NCI-H2171 (cell line): ENCODE results near the gene HPSE.
A peak's percentile ranks its signal among the peaks of the same experiment; 100 is the strongest.
"Not testable (repeated sequence)": the region's sequence is repeated elsewhere in the genome, so short reads cannot be mapped to it uniquely, and the experiment has no call there.

ENCODE experiments used
- DNase-seq: peaks from one replicate; lab custom pipeline; 2025; lab: John Stamatoyannopoulos, UW

HPSE gene

DNA sequence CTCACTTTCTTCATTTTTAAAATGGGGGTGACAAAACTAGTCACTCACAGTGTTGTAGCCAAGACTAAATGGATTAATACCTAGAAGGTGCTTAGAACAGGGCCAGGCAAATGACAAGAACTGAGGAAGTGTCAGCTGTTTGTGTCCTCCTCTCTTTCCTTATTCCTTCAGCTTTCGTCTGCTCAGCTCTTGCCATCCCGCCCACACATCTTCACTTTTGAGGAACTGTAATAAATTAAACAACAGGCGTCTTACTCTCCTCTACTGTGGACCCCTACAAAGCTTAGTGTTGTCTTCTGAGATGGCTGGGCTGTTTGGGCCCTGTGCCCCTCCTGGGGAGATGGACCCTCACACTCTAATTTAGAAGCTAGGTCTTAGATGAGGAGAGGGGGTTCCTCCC, 2.7 kb downstream of the HPSE start:
- no peak for DNase-seq

DNA sequence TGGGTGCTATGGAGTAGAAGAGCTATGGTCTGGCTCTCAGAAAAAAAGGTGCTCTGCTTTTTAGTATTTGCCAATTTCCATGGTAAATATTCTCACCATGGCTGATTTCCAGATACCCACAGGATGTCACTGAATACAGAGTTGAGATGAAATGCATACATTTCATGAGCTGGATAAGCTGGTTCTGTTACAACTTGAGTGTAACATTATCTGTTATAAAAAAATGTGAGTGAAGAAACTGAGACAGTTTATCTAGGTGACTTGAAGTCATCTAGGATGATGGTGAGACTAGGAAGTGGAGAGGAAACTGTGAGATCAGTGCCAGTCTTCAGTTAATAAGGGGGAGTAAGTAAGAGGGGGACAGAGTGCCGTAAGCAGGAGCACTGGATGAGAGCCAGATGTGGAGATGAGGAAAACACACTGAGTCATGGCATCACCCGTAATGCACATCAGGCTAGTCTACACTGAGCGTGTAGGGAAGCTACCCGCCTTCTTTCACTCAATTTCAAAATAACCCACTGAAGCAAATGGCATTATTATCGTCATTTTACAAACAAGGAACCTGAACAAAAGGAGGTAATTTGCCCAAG, 5.0 kb downstream of the HPSE start:
- DNase-seq = no peak

DNA sequence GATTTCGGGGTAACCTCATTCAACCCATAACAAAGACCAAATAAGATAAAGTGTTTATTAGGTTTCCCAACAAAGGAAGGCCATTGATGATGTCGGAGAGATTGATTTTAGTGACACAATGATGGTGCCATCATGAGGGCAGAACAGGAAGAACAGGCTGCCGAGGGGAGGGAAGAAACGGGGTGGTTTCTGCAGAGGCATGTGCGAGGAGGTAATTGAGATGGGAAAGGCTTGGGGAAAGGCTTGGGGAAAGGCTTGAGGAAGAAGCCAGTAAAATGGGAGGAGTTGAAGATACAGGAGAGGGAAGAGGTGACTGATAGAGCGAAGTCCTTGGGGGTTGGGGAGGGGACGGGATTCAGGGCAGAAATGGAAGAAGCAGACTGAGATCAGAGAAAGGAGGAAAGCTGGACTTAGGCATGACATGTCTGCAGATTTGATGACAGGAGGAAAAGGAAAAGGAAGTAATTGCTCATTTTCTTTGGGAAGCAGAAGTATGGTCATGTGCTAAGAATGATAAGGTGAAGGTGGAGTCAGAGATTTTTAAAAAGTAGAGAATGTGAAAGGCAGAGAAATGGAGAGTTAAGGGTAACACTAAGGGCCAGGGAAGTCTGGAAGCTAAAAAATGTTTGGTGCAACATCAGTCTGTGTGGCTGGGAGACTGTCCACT, 6.0 kb downstream of the HPSE start:
- no peak for DNase-seq

DNA sequence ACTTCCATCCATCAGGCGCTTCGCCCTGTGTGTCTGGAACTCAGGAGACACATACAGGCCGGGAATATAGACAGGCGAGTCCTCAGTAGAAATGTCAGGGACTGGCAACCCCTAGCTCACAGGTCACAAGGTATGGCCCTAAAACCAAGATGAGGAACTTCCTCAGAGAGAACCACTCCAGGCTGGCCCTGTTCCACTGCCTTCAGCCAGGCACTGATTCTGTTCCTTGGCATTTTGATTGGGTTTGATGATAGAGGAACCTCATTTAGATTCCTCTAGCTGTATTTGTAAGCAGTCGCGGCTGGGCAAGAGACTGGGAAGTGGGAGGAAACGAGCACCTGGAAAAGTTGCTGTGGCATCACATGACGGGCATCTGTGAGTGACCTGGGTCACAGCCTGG, 8.1 kb downstream of the HPSE start:
- DNase-seq = no peak

DNA sequence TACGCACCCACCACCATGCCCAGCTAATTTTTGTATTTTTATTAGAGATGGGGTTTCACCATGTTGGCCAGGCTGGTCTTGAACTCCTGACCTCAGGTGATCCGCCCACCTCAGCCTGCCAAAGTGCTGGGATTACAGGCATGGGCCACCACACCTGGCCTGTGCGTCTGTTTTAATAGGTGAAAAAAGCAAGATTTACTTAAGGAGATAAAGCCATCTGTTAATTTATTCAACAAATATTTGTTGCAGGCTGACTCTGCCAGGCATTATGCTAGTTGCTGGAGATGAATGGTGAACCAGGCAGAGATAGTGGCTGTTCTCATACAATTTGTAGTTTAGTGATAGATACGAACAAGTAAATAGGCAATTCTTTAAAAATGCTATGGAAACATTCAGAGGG, 9.3 kb downstream of the HPSE start:
- not testable (repeated sequence) for DNase-seq

DNA sequence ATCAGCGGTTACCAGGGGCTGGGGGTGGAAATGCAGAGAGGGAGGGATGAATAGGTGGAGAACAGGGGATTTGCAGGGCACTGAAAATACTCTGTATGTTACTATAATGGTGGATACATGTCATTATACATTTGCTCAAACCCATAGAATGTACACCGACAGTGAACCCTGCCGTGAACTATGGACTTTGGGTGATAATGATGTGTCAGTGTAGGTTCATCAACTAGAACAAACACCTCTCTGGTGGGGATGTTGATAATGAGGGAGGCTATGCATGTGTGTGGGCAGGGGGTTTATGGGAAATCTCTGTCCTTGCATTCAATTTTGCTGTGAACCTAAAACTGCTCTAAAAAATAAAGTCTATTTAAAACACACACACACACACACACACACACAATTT, 11.5 kb downstream of the HPSE start:
- no peak for DNase-seq

DNA sequence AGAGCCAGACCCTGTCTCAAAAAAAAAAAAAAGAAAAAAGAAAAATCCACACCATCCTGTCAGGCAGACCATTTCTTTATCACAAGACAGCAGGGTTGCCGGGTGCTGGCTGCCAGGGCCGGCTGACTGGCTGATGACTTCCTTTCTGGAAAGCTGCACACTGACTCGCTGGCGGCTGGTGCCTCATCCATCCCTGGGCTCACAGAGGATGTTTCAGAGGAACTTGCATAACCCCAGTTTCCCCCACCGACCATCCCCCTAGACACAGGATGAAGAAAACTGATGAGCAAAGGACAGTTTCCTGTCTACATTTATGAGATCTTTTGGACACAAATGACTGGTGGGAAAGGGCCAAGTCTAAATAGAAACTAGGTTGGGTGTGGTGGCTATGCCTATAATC, 14.1 kb downstream of the HPSE start:
- no peak for DNase-seq

DNA sequence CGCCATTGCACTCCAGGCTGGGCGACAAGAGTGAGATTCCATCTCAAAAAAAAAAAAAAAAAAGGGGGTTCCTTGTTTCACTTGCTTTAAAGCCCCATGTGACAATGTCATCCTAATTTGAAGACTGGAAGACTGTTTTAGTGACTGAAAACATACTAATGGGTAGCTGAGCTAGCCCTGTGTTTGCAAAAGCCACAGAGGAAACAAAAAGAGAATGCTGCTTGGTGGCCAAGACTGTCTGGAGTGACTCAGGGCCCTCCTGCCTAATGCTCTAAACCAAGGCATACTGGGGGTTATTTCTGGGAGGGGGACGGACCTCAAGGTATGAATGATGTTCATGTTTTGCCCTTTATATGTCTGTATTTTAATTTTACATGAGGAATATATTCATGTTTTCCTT, 16.0 kb downstream of the HPSE start:
- no peak for DNase-seq

DNA sequence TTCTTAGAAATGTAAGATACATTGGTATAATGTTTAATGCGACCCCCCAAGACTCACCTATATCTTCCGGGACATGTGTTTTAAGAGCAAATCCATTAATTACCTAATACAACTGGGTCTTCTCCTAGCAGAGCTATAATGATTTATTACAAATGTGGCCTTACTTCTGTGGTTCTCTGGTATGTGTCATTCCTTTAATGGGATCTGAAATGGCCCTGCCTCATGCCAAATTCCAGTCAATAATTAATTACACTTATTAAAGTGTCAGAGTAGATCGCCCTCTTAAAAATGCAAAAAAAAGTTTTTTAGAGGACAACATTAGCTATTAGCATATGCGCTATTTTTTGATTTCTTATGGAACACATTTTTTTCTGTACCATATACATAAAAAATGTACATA, 17.0 kb downstream of the HPSE start:
- no peak for DNase-seq

DNA sequence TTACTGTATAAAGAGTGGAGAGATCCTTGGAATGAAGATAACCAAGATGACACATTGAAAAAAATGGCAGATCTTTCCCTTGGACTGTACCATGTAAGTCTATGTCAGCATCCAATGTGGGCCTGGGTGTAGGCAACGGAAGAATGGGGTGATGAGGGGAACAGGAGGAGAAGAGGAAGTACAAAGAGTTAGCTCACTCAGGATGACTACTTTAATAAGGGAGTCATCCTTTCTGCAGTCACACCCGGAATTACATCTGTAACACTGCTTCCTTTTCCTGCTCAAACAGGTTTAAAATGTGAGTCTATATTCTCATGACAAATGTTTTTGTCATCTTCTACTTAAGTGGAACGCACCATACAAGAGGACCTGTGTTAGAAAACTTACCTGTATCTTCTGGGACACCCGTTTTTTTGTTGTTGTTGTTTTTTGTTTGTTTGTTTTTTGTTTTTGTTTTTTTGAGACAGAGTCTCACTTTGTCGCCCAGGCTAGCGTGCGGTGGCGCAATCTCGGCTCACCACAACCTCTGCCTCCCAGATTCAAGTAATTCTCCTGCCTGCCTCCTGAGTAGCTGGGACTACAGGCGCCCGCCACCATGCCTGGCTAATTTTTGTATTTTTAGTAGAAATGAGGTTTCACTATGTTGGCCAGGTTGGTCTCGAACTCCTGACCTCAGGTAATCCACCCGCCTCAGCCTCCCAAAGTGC, 18.0 kb downstream of the HPSE start:
- no peak for DNase-seq

DNA sequence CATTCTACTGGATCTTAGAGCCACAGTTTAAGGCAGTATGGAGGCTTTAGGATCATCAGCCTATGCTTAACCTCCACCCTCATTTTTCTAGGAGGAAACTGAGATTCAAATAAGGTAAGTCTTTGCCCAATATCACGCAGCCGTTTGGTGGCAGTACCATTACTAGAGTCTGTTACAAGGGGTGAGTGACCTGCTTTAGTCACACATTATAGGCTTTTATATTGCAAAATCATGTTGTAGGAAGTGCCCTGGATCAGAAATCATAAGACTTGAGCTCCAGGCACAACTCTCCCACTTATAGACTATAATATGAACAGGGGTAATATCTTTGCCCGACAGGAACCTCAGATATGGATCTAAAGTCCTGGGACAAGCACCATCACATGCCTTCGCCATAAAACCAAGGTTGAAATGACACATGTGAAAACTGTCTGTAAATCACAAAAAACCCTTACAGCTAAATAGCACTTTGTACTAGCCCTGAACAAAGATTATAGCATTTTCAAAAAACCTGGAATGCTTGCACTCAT, 19.2 kb downstream of the HPSE start:
- DNase-seq = no peak

DNA sequence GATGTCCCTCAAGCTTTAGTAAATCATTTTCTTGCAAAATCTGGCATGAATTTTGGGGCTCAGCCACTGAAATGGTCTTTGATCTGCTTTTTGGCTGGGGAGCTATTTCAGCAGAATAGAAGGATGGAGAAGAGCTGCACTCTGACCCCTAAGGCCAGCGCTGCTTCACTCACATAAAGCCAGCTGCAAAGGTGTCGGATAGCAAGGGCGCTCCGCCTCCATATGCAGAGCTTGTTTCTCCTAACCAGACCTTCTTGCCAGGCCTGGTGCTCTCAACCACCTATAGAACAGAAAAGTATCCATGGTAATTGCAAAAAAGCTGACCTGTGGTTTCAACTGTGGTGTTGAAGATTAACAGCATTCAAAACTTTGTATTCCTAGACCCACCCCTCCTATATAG, 26.0 kb downstream of the HPSE start:
- DNase-seq = no peak

DNA sequence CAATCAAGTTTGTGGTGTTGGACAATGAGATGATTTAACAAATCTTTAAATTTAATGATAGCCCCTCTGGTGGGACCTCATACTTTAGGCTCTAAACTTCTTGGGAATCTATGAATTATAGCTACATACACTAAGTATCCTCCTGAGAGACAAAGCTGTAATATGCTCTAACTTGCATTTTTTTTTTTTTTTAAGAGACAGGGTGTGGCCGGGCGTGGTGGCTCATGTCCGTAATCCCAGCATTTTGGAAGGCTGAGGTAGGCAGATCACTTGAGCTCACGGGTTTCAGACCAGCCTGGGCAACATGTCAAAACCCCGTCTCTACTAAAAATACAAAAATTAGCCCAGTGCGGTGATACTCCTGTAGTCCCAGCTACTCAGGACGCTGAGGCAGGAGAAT, 26.7 kb downstream of the HPSE start:
- no peak for DNase-seq

DNA sequence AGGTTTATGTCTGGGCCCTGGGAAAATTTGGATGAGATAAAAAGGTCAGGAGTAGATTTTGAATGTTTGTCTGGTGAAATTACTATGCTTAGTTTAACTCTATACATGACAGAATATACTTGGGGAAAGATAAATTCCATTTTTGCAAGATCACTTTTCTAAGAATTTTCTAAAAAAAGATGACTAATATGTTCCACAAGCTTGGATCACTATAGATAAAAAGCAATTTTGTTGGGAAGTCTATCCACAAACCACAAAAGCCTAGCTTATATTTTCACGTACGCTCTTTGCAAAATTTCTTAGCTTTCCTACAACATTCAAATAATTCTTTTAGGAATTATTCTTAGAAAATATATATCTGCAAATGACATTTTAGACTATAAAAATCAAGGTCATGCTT, 29.5 kb downstream of the HPSE start:
- DNase-seq = no peak

DNA sequence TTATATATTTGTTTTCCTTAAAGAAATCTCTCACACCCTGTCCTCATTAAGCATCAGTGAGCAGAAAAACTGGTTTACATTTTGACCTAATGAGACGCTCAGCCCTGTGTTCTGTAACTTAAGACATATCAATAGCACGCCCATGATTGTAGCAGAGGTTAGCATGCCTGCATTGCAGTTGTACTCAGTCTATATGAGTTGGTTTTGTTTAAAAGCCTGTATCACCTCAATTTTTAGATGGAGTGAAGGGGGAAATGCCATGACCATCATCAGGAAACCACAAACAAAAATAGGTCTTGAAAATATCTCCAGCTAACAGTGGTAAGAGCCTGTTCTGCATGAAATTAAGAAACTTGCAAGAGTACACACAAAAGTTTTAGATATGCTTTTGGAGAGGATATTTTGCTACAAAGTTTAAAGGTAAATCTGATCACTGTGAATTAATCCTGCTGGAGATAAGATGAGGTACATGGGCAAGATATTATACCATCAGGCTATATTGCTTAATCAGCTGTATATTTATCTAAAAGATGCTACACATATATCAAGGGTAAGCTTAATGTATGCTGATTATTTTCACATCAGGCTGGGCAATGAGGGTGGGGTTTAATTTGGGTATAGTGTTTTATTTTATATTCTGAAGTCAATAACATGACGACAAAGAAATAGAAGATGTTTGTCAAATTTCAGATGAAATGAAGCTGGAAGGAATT, 36.9 kb downstream of the HPSE start:
- DNase-seq = no peak

DNA sequence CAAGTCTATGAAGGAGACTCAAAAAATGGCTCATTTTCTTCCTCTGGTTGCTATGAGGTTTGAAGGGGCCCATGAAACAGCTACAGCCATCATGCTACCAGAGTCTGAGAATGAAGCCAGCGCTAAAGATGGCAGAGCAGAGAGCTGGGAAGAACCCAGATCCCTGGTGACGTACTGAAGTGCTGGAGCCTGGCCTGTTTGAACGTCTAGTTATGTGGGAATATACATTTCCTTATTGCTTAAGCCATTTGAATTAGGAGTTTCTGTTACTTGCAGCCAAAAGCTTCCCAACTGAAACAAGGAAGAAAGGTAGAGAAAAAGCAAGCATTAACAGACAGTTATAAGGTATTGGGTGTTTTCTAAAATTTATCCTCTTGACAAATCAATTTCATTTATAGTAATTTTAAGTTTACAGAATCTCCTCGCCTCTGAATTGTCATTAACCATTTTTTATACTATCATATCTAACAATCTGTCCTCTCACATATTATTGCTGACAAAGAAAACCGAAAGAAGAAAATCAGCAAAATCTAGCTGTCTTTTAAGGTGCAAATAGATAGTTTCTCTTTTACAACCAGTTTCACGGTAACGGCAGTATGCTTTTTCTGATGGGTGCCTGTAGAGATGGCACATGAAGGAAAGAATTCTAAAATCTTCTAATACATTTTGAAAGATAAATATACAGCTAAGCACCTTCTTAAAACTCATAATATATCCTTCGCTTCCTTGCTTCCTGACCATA, 41.2 kb downstream of the HPSE start:
- no peak for DNase-seq

DNA sequence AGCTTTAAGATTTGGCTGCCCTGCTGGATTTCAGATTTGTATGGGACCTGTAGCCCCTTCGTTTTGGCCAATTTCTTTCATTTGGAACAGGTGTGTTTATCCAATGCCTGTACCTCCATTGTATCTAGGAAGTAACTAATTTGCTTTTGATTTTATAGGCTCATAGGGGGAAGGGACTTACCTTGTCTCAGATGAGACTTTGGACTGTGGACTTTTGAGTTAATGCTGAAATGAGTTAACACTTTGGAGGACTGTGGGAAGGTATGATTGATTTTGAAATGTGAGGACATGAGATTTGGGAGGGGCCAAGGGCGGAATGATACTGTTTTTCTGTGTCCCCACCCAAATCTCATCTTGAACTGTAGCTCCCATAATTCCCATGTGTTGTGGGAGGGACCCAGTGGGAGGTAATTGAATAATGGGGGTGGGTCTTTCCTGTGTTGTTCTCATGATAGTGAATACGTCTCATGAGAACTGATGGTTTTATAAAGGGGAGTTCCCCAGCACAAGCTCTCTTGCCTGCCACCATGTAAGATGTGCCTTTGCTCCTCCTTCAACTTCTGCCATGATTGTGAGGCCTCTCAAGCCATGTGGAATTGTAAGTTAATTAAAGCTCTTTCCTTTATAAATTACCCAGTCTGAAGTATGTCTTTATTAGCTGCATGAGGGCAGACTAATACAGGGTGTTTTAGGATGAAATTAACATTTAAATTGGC, 44.4 kb downstream of the HPSE start:
- not testable (repeated sequence) for DNase-seq

DNA sequence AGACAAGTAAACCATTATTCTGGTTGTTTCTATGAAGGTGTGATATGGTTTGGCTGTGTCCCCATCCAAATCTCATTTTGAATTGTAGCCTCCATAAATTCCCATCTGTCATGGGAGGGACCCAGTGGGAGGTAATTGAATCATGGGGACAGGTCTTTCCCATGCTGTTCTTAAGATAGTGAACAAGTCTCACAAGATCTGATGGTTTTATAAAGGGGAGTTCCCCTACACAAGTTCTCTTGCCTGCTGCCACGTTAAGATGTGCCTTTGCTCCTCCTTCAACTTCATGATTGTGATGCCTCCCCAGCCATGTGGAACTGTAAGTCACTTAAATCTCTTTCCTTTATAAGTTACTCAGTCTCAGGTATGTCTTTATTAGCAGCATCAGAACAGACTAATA, 46.3 kb downstream of the HPSE start:
- not testable (repeated sequence) for DNase-seq

DNA sequence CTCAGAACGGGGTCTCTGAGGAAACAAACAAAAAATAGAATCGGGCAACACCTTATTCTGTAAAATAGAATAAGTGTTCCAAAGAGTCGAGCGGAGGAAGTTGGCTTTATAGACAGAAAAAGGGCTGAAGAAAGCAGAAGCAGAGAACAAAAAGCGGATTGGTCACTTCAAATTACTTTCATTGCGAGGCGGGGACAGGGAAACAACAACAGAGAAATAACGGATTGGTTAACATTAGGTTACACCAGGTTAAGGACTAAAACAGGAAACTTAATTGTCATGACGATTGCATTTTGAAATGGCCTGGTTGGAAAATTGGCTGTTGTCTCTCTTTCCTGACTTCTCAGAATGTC, 49.6 kb downstream of the HPSE start:
- DNase-seq = no peak

DNA sequence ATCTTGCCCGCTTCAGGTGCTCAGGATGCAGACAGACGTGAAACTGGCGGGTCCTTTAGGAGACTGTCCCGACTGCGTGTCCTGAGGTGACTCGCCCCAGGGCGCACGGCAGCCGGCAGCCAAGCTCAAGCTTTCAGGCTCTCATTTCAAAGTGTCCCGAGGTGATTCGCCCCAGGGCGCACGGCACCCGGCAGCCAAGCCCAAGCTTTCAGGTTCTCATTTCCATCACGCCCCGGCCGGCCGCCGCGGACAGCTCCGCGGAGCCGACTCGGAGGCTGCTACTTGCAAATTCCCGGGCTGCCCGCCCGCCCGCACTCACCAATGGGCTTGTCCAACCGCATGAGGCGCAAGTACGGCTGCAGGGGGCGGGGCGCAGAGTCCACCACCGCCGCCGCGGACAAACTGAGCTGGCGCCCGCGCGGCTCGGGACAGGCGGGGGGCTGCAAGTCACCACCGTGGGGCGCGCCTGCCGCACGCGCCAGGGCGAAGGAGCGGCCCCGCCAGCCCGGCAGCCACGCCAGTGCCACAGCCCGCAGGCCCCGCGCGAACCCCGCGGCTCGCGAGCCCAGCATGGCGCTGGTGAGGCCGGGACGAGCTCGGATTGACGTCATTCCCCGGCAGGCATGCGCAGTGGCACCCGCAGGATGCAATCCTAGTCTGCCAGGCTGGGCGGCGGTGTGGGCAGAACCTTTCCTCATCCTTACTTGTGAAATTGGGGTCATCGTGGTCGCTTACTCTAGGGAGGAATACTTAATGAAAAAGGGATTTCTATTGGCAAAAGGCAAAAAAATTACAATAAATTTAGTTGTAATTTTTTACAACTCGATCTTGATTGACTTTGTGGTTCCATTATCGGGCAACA, 50.2 kb downstream of the HPSE start, which contains the start of gene COQ2:
TSS of gene COQ2 (minus strand) at position 606 of the 862 bp plus-strand sequence. CDS start at position 572, 34 bp downstream.
- DNase-seq = peak; percentile 66
